Loucy (cell line): Measurements from ENCODE around the gene PRLR.

ENCODE experiments used
- EZH2phosphoT487 ChIP-seq: fragments of 200-600 bp; IDR thresholded peaks from 2 replicates; pipeline ENCODE4 v1.6.1; 2018; ENCODE audit warnings: antibody characterized with exemption, mild to moderate bottlenecking, moderate library complexity, borderline replicate concordance
- TF ChIP-seq, protein P1 (sequence below): fragments of 200-600 bp; sonication (generic); conservative IDR thresholded peaks from 2 replicates; pipeline ENCODE4 v1.5.1; 2014; ENCODE audit warnings: mild to moderate bottlenecking, antibody characterized with exemption, low read length

DNA sequence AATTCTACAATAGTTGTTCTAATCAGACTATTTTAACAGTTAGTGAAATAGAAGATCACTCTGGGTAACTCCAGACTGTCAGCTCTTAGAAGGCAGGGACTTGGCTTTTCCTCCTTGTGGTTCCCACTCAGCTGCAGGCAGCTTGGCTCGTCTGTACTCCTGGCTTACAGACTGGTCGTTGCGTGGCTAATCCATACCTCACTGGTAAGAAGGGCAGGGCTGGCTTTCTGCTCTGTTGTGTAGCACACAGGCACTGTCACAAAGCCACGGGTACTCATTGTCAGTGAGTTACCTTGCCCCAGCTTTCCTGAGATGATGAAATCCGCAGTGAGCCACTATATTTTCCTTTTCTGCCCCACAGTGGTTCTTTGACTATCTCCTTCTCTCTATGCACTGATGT lies 1.8 kb upstream of the PRLR start:
- TF ChIP-seq, protein P1, sequence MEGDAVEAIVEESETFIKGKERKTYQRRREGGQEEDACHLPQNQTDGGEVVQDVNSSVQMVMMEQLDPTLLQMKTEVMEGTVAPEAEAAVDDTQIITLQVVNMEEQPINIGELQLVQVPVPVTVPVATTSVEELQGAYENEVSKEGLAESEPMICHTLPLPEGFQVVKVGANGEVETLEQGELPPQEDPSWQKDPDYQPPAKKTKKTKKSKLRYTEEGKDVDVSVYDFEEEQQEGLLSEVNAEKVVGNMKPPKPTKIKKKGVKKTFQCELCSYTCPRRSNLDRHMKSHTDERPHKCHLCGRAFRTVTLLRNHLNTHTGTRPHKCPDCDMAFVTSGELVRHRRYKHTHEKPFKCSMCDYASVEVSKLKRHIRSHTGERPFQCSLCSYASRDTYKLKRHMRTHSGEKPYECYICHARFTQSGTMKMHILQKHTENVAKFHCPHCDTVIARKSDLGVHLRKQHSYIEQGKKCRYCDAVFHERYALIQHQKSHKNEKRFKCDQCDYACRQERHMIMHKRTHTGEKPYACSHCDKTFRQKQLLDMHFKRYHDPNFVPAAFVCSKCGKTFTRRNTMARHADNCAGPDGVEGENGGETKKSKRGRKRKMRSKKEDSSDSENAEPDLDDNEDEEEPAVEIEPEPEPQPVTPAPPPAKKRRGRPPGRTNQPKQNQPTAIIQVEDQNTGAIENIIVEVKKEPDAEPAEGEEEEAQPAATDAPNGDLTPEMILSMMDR: no peak
- TF ChIP-seq EZH2phosphoT487: no peak
